MM.1S (cell line): ENCODE measurements around the gene ADCK1.

ENCODE experiments used
- DNase-seq: peaks from one replicate; pipeline ENCODE4 v3.0.0-alpha.2; 2015
- H2AFZ ChIP-seq: fragments of 300-600 bp; sonication (generic); 2 replicates; pipeline ENCODE4 v1.6.0; 2016; ENCODE audit warnings: antibody characterized with exemption, low read length
- H3F3A ChIP-seq: fragments of 300-600 bp; sonication (generic); 2 replicates; pipeline ENCODE4 v1.6.1; 2016; ENCODE audit warnings: mild to moderate bottlenecking, antibody characterized with exemption, low read length, moderate library complexity, mixed read lengths; ENCODE audit not compliant: insufficient read depth
- H3K27ac ChIP-seq: fragments of 300-600 bp; sonication (generic); 2 replicates; pipeline ENCODE4 v1.5.1; 2016; ENCODE audit warnings: mild to moderate bottlenecking, low read length
- H3K27me3 ChIP-seq: fragments of 300-600 bp; sonication (generic); replicated peaks from 2 replicates; pipeline ENCODE4 v1.6.0; 2016; ENCODE audit warnings: low read length; ENCODE audit not compliant: insufficient read depth
- H3K36me3 ChIP-seq: fragments of 300-600 bp; sonication (generic); replicated peaks from 2 replicates; pipeline ENCODE4 v1.6.1; 2016; ENCODE audit warnings: mild to moderate bottlenecking, low read length, mixed read lengths; ENCODE audit not compliant: insufficient read depth
- H3K4me1 ChIP-seq: fragments of 300-600 bp; sonication (generic); 2 replicates; pipeline ENCODE4 v1.6.1; 2016; ENCODE audit warnings: low read length, mixed read lengths
- H3K4me2 ChIP-seq: fragments of 300-600 bp; sonication (generic); 2 replicates; pipeline ENCODE4 v1.6.0; 2016; ENCODE audit warnings: low read depth, low read length
- H3K4me3 ChIP-seq: fragments of 300-600 bp; sonication (generic); 2 replicates; pipeline ENCODE4 v1.5.1; 2016; ENCODE audit warnings: low read length, mixed read lengths
- H3K79me2 ChIP-seq: fragments of 300-600 bp; sonication (generic); 2 replicates; pipeline ENCODE4 v1.6.1; 2016; ENCODE audit warnings: mixed run types, low read length, mixed read lengths
- H3K9ac ChIP-seq: fragments of 300-600 bp; sonication (generic); 2 replicates; pipeline ENCODE4 v1.6.1; 2016; ENCODE audit warnings: low read length, mixed read lengths
- H3K9me2 ChIP-seq: fragments of 300-600 bp; sonication (generic); replicated peaks from 2 replicates; pipeline ENCODE4 v1.6.1; 2016; ENCODE audit warnings: mild to moderate bottlenecking, low read length, mixed read lengths; ENCODE audit not compliant: insufficient read depth
- H3K9me3 ChIP-seq: fragments of 300-600 bp; sonication (generic); replicated peaks from 2 replicates; pipeline ENCODE4 v1.6.1; 2016; ENCODE audit warnings: mild to moderate bottlenecking, low read length, mixed read lengths; ENCODE audit not compliant: insufficient read depth
- H4K20me1 ChIP-seq: fragments of 300-600 bp; sonication (generic); 2 replicates; pipeline ENCODE4 v1.6.1; 2016; ENCODE audit warnings: mild to moderate bottlenecking, low read length, moderate library complexity, mixed read lengths; ENCODE audit not compliant: insufficient read depth
- EZH2 ChIP-seq: fragments of 300-600 bp; sonication (generic); optimal IDR thresholded peaks from 2 replicates; pipeline ENCODE3; 2017; ENCODE audit warnings: low read depth, mild to moderate bottlenecking, antibody characterized with exemption, low read length, mixed read lengths
- EZH2phosphoT487 ChIP-seq: fragments of 300-600 bp; sonication (generic); IDR thresholded peaks from 2 replicates; pipeline ENCODE4 v1.6.1; 2018; ENCODE audit warnings: antibody characterized with exemption, low read length
- TF ChIP-seq, protein P1 (sequence below): fragments of 300-600 bp; sonication (generic); IDR thresholded peaks from 2 replicates; pipeline ENCODE4 v1.5.1; 2016; ENCODE audit warnings: antibody characterized with exemption, low read length, mixed read lengths

Gene ADCK1

DNA sequence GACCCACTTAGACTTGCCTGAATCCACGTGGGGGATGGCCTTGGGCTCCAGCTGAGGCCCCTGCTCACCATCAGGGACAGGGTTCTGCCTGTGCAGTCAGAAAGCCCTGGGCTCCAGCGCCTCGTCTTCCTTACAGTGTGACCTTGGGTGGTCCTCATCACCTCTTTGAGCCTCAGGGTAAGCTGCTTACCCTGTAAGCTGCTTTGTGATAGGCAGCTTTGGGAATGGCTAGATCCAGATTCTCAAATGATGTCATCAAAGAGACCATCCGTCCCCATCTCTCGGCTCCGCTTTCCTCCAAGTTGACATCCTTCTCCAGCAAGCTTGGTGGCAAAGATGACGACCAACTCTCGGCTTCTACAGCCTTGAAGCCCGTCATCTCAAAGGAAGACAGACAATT, 127.0 kb downstream of the ADCK1 start:
- H3K79me2 ChIP-seq = no peaks in the 10 kb centered on the region
- H2AFZ ChIP-seq = no peak overlapping the region
- no peaks in the 10 kb centered on the region for H3K4me1 ChIP-seq
- H3K36me3 ChIP-seq = no peaks in the 10 kb centered on the region
- no peaks in the 10 kb centered on the region for H4K20me1 ChIP-seq
- no peak overlapping the region for H3K27ac ChIP-seq
- no peaks in the 10 kb centered on the region for H3K9me3 ChIP-seq
- H3K4me3 ChIP-seq = no peak overlapping the region
- H3K9me2 ChIP-seq = no peaks in the 10 kb centered on the region
- no peak overlapping the region for H3K9ac ChIP-seq
- no peak overlapping the region for H3K4me2 ChIP-seq
- H3K27me3 ChIP-seq = no peaks in the 10 kb centered on the region
- DNase-seq = no peak
- TF ChIP-seq, protein P1, sequence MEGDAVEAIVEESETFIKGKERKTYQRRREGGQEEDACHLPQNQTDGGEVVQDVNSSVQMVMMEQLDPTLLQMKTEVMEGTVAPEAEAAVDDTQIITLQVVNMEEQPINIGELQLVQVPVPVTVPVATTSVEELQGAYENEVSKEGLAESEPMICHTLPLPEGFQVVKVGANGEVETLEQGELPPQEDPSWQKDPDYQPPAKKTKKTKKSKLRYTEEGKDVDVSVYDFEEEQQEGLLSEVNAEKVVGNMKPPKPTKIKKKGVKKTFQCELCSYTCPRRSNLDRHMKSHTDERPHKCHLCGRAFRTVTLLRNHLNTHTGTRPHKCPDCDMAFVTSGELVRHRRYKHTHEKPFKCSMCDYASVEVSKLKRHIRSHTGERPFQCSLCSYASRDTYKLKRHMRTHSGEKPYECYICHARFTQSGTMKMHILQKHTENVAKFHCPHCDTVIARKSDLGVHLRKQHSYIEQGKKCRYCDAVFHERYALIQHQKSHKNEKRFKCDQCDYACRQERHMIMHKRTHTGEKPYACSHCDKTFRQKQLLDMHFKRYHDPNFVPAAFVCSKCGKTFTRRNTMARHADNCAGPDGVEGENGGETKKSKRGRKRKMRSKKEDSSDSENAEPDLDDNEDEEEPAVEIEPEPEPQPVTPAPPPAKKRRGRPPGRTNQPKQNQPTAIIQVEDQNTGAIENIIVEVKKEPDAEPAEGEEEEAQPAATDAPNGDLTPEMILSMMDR = no peak
- no peaks in the 10 kb centered on the region for H3F3A ChIP-seq

DNA sequence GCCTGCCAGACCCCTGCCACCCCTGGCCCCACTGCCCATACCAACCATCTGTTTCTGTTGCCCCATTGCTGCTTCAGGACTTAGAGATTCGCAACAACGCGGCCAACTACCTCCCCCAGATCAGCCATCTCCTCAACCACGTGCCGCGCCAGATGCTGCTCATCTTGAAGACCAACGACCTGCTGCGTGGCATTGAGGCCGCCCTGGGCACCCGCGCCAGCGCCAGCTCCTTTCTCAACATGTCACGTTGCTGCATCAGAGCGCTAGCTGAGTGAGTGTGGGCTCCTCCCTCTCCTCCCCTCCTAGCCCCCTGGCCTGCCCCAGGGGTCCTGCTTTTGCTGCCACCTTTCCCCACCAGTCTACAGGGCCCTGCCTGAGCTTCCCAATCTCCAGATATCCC, 131.5 kb downstream of the ADCK1 start:
- TF ChIP-seq EZH2phosphoT487 (no peak), EZH2 (no peak)
- Histone ChIP-seq H3K4me2 (no peak overlapping the region), H4K20me1 (no peaks in the 10 kb centered on the region), H2AFZ (no peak overlapping the region), H3K4me1 (no peaks in the 10 kb centered on the region), H3K36me3 (no peaks in the 10 kb centered on the region), H3K27ac (no peak overlapping the region), H3K9me3 (no peaks in the 10 kb centered on the region), H3K4me3 (no peak overlapping the region), H3K79me2 (no peaks in the 10 kb centered on the region), H3K9me2 (no peaks in the 10 kb centered on the region), H3F3A (no peaks in the 10 kb centered on the region), H3K27me3 (no peaks in the 10 kb centered on the region), H3K9ac (no peak overlapping the region)
- DNase-seq = no peak

GRCh38 chr14:77936138-77936639, 136.3 kb downstream of the ADCK1 start:
- no peak for DNase-seq
- TF ChIP-seq EZH2 (no peak), EZH2phosphoT487 (no peak)
- TF ChIP-seq, protein P1 = no peak

GRCh38 chr14:77947372-77947771, 147.5 kb downstream of the ADCK1 start:
- no peaks in the 10 kb centered on the region for H3K4me1 ChIP-seq
- H3K4me3 ChIP-seq = no peak overlapping the region
- H2AFZ ChIP-seq = no peak overlapping the region
- H4K20me1 ChIP-seq = no peaks in the 10 kb centered on the region
- no peak overlapping the region for H3K9ac ChIP-seq
- H3K27ac ChIP-seq = no peak overlapping the region
- H3F3A ChIP-seq = no peaks in the 10 kb centered on the region
- no peak for TF ChIP-seq EZH2
- TF ChIP-seq, protein P1 = no peak
- no peak overlapping the region for H3K4me2 ChIP-seq
- no peaks in the 10 kb centered on the region for H3K79me2 ChIP-seq
- H3K9me2 ChIP-seq = no peaks in the 10 kb centered on the region
- no peaks in the 10 kb centered on the region for H3K36me3 ChIP-seq
- DNase-seq = no peak
- no peaks in the 10 kb centered on the region for H3K9me3 ChIP-seq
- no peaks in the 10 kb centered on the region for H3K27me3 ChIP-seq

More at GRCh38 chr14:77936138-77936639, 136.3 kb downstream of the ADCK1 start:
- no peaks in the 10 kb centered on the region for H4K20me1 ChIP-seq
- no peak overlapping the region for H3K27ac ChIP-seq
- no peaks in the 10 kb centered on the region for H3K4me1 ChIP-seq
- H3K79me2 ChIP-seq = no peaks in the 10 kb centered on the region
- H3K9me3 ChIP-seq = no peaks in the 10 kb centered on the region
- no peaks in the 10 kb centered on the region for H3K36me3 ChIP-seq
- no peak overlapping the region for H3K4me3 ChIP-seq
- H3K27me3 ChIP-seq = no peaks in the 10 kb centered on the region
- no peak overlapping the region for H3K4me2 ChIP-seq
- no peak overlapping the region for H2AFZ ChIP-seq
- no peaks in the 10 kb centered on the region for H3K9me2 ChIP-seq
- no peak overlapping the region for H3K9ac ChIP-seq
- no peaks in the 10 kb centered on the region for H3F3A ChIP-seq
